ENCODE results near the gene GOLGA1.

- no peak for TF ChIP-seq MXI1 (IDR thresholded peaks at IDR 0.05; ENCODE audit: low read depth, low read length)
- TF ChIP-seq CTCF (IDR thresholded peaks at IDR 0.05) = no peak
- TF ChIP-seq USF2 (IDR thresholded peaks at IDR 0.05; ENCODE audit: borderline replicate concordance, low read depth, low read length) = no peak
- TF ChIP-seq SIN3A (IDR thresholded peaks at IDR 0.05; ENCODE audit: borderline replicate concordance, low read depth, low read length) = no peak
- TF ChIP-seq YY1 (IDR thresholded peaks at IDR 0.05; ENCODE audit: low read depth) = no peak
- no peak for TF ChIP-seq REST (IDR thresholded peaks at IDR 0.05; ENCODE audit: low read depth, low read length)
- TF ChIP-seq SMC3 (IDR thresholded peaks at IDR 0.05; ENCODE audit: low read depth, low read length) = no peak
- no peak for TF ChIP-seq USF1 (IDR thresholded peaks at IDR 0.05; ENCODE audit: borderline replicate concordance, low read depth)
- no peak for TF ChIP-seq TAF1 (IDR thresholded peaks at IDR 0.05; ENCODE audit: borderline replicate concordance, low read depth, low read length)
- TF ChIP-seq RAD21 (IDR thresholded peaks at IDR 0.05; ENCODE audit: low read length) = no peak
- no peak for TF ChIP-seq PBX3 (IDR thresholded peaks at IDR 0.05)
- TF ChIP-seq POLR2AphosphoS5 (IDR thresholded peaks at IDR 0.05; ENCODE audit: low read depth, low read length) = no peak
- TF ChIP-seq JUND (IDR thresholded peaks at IDR 0.05) = no peak
Measured at GRCh38 chr9:124857533-124858162, 83.2 kb downstream of the GOLGA1 start.
